Ovary (tissue), 9 donors: ENCODE measurements around the gene FOXC1. TPM values are rescaled to one million over a fixed set of nuclear protein-coding genes. Genes with fewer than 3 reads are reported as not detected.

Source experiments
- DNase-seq, 5 donors: peaks; one replicate each; pipeline ENCODE4 v3.0.0-alpha.2; 2019 to 2020
- H3K27ac ChIP-seq, 2 donors: fragments of 200-600 bp; one replicate each; pipeline versions ENCODE4 v1.5.1 to v1.8.0; 2019 to 2022
- H3K27me3 ChIP-seq: fragments of 200-600 bp; one replicate; pipeline ENCODE4 v1.8.0; 2022
- H3K36me3 ChIP-seq: fragments of 200-600 bp; sonication (generic); one replicate; pipeline ENCODE4 v1.5.1; 2019
- H3K4me1 ChIP-seq: one replicate; pipeline ENCODE4 v1.8.1; 2013; ENCODE audit warnings: mild to moderate bottlenecking, moderate library complexity; ENCODE audit not compliant: insufficient read depth
- H3K4me3 ChIP-seq: fragments of 200-600 bp; sonication (generic); one replicate; pipeline ENCODE4 v1.5.1; 2017
- H3K9me3 ChIP-seq, 2 donors: fragments of 200-600 bp in 1 of 2; sonication (generic) in 1 of 2; one replicate each; pipeline versions ENCODE4 v1.5.1 to v1.8.1; 2013 to 2019; ENCODE audit warnings: mild to moderate bottlenecking in 1 of 2, moderate library complexity in 1 of 2
- EP300 ChIP-seq: sonication (generic); formaldehyde crosslinking; IDR thresholded peaks from one replicate; pipeline ENCODE4 v1.6.1; 2017; ENCODE audit warnings: antibody characterized with exemption
- POLR2A ChIP-seq: fragments of 450-650 bp; IDR thresholded peaks from one replicate; pipeline ENCODE4 v1.6.1; 2017; ENCODE audit warnings: antibody characterized with exemption, mild to moderate bottlenecking, moderate library complexity
- WGBS, 3 donors: extraction: QIAGEN DNeasy Blood & Tissue Kit in 1 of 3; methylation state at CpG; one replicate each; pipeline versions ENCODE4 v1.1.5 to v1.1.7; 2013 to 2017; 5-methylcytosine and 5-hydroxymethylcytosine counted together
- intact Hi-C, 4 donors: fragments of 100-400 bp; cut with DNase I; formaldehyde crosslinking; loops; one replicate each; pipeline versions ENCODE4 v1.11.0 to v1.15.1; 2022 to 2023
- polyA plus RNA-seq, 2 donors: library from polyadenylated mRNA; stranded (reverse); fragments of 200-250 nt in 1 of 2; fragments of 350-450 nt in 1 of 2; fragmentation: Illumina TruSeq in 1 of 2; extraction: RNeasy Lipid Tissue Mini Kit (QIAGEN cat#74804) in 1 of 2; gene quantifications; one replicate each; pipeline ENCODE4 v1.2.3, GENCODE V29; 2013 to 2014
- total RNA-seq, 7 donors: library from RNA; depleted of rRNA in 2 of 7; stranded (reverse); fragments of >200 nt in 2 of 7; fragmentation: NEBNext Ultra II Directional in 3 of 7; extraction: Animal tissue kit (Norgen Biotek cat#: 25700) in 3 of 7; gene quantifications; one replicate each; pipeline versions ENCODE4 v1.1.0 to v1.2.4, GENCODE V29; 2016 to 2023
- TF ChIP-seq, protein P1 (sequence below), 3 donors: fragments of 450-650 bp in 2 of 3; fragments of 200-600 bp in 1 of 3; IDR thresholded peaks; one replicate each; pipeline versions ENCODE4 v1.5.1 to v1.8.0; 2016 to 2022; ENCODE audit warnings: antibody characterized with exemption in 3 of 3, mild to moderate bottlenecking in 1 of 3
- donor health status: DM: no; HTN: no; CAD: no; lungs with moderate emphysema.
- donor health status: DM: no; HTN: no; CAD: no.
- donor health status: Bipolar disorder and iron deficiency.
- donor health status: DM: yes; HTN: yes; CAD: no.
- donor health status: DM: no; HTN: no; CAD: no.
- donor health status: DM: yes; HTN: yes; CAD: no.

Gene FOXC1
- total and polyA plus RNA-seq, 9 donors = 4.3 to 21.2 (median 6.5) TPM

DNA sequence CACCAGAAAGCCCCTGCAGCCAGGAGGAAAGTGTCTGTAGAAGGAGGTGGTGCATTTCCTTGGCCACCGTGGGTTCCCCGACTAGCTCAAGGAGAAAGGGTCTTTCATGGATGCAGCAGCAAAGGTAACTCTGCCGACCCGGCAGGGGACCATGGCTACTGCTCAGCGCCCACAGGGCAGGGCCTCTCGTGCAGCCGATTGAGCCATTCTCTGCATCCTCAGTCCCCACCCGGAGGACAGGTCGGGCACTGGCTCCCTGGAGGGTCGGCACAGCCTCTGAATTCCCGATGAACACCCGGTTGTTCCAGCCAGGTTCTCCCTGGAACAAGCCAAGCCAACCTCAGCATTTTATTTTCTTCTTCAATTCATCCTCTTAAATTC lies 24.1 kb upstream of the FOXC1 start:
- no peak overlapping the region for H3K4me3 ChIP-seq
- 85 to 86% (median 86%) methylated on average over 12 of the region's 12 CpGs for WGBS, 3 donors
- intact Hi-C loops = no loop called here
- DNase-seq = no peak
- H3K36me3 ChIP-seq = no peaks in the 10 kb centered on the region
- no peaks in the 10 kb centered on the region for H3K27me3 ChIP-seq
- H3K9me3 ChIP-seq = no peaks in the 10 kb centered on the region
- no peak overlapping the region for H3K27ac ChIP-seq
- no peaks in the 10 kb centered on the region for H3K4me1 ChIP-seq
- TF ChIP-seq, protein P1, sequence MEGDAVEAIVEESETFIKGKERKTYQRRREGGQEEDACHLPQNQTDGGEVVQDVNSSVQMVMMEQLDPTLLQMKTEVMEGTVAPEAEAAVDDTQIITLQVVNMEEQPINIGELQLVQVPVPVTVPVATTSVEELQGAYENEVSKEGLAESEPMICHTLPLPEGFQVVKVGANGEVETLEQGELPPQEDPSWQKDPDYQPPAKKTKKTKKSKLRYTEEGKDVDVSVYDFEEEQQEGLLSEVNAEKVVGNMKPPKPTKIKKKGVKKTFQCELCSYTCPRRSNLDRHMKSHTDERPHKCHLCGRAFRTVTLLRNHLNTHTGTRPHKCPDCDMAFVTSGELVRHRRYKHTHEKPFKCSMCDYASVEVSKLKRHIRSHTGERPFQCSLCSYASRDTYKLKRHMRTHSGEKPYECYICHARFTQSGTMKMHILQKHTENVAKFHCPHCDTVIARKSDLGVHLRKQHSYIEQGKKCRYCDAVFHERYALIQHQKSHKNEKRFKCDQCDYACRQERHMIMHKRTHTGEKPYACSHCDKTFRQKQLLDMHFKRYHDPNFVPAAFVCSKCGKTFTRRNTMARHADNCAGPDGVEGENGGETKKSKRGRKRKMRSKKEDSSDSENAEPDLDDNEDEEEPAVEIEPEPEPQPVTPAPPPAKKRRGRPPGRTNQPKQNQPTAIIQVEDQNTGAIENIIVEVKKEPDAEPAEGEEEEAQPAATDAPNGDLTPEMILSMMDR (IDR thresholded peaks at IDR 0.05) = no peak
- TF ChIP-seq EP300 = no peak
- no peak for TF ChIP-seq POLR2A

DNA sequence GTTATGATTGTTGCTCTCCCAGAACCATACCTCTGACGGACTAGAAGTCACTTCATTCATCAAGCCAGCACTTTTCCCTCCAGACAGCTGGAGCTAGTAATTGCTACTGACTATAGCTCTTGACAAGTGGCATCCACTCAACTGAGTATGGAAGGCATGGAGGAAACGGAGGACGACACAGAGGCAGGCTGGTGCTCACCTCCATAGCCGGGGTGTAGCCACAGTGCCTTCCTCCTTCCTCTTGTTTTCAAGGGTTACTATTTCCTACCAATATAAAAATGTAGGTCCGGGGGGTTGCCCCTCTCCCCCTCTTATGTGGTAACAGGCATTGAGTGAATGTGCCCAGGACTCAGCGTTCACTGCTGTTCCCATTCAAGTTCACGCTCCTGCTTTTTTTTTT lies 23.5 kb upstream of the FOXC1 start:
- H3K9me3 ChIP-seq = no peaks in the 10 kb centered on the region
- H3K4me1 ChIP-seq = no peaks in the 10 kb centered on the region
- no peak overlapping the region for H3K4me3 ChIP-seq
- no peaks in the 10 kb centered on the region for H3K27me3 ChIP-seq
- TF ChIP-seq, protein P1 (IDR thresholded peaks at IDR 0.05) = no peak
- TF ChIP-seq EP300 (no peak), POLR2A (no peak)
- H3K27ac ChIP-seq = no peak overlapping the region
- 75 to 97% (median 87%) methylated on average over 7 of the region's 7 CpGs for WGBS, 3 donors
- no peak for DNase-seq
- intact Hi-C loops = no loop called here
- no peaks in the 10 kb centered on the region for H3K36me3 ChIP-seq

DNA sequence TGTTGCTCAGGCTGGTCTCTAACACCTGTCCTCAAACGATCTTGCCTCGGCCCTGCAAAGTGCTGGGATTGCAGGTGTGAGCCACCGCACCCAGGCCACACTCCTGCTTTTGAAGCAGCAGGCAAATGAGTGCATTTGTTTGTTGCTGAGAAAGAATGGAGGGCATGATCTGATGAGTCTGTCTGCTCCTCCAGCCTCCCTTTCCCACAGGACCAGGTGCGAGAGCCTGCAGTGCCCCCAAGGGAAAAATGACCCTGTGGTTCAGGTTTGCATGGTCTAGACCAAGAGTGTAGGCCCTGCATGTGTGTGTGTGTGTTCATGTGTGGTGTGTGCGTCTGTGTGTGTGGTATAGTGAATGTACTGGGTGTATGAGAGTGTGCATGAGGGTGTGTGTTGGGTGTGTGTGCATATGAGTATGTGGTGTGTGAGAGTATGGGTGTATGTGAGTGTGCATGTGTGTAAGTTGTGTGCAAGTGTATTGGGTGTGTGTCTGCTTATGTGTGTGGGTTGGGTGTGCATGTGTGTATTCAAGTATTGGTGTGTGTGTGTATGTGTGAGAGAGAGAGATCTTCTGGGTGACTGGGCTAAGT lies 22.8 kb upstream of the FOXC1 start:
- no peaks in the 10 kb centered on the region for H3K27me3 ChIP-seq
- no peak for DNase-seq
- 87 to 89% (median 89%) methylated on average over 5 of the region's 5 CpGs for WGBS, 3 donors
- H3K4me3 ChIP-seq = no peak overlapping the region
- TF ChIP-seq EP300 = no peak
- TF ChIP-seq, protein P1 (IDR thresholded peaks at IDR 0.05) = no peak
- no peak for TF ChIP-seq POLR2A
- H3K36me3 ChIP-seq = no peaks in the 10 kb centered on the region
- no peaks in the 10 kb centered on the region for H3K4me1 ChIP-seq
- H3K27ac ChIP-seq = no peak overlapping the region
- intact Hi-C loops = no loop called here
- no peaks in the 10 kb centered on the region for H3K9me3 ChIP-seq

DNA sequence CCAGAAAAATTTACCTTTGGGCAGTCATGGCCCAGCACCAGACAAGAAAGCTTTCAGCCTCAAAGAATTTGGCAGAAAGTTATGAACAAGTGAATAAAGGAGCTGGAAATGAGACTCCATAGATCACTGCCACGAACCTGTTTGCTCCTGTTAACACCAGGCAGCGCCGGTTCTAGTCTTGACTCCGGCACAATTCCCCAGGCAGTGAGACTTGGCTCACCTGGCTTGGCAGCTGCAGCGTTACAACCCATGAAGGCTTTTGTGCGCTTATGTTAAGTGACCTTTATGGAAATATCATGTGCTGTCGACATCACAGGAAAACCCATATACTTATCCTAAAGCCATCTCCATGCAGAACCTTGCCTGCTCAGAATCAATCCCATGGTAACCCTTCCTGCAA lies 22.2 kb upstream of the FOXC1 start:
- DNase-seq = no peak
- intact Hi-C loops = no loop called here
- 88 to 94% (median 92%) methylated on average over 7 of the region's 7 CpGs for WGBS, 3 donors
- H3K9me3 ChIP-seq = no peaks in the 10 kb centered on the region
- TF ChIP-seq, protein P1 (IDR thresholded peaks at IDR 0.05) = no peak
- TF ChIP-seq POLR2A (no peak), EP300 (no peak)
- no peak overlapping the region for H3K27ac ChIP-seq
- no peak overlapping the region for H3K4me3 ChIP-seq
- no peaks in the 10 kb centered on the region for H3K4me1 ChIP-seq
- no peaks in the 10 kb centered on the region for H3K36me3 ChIP-seq
- H3K27me3 ChIP-seq = no peaks in the 10 kb centered on the region
